ENCODE measurements around the gene POLR1E.

The POLR1E gene

DNA sequence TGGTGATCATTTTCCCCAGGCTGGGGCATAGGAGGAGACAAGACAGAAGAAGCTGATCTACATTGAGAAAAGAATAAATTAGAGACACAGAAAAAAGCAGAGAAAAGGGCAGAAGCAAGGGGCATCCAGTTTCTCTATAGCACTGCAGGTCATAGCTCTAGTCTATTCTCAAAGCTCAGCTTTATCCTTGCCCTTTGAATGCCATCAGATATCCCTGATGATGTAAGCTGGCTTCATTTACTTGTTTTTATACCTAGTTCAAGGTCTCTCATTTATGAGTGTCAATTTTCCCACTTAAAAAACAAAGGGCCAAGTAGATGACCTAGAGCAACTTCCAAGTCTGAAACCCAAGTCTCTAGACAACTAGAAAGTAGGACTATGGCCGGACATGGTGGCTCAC is 57.7 kb downstream of the POLR1E start:
- DNase-seq (no peak), ATAC-seq (ENCODE audit: insufficient read depth, low read depth) (no peak)
- Histone ChIP-seq H3K4me2 (ENCODE audit: insufficient read depth, low read length) (no peak overlapping the region), H3K36me3 (ENCODE audit: insufficient read depth, low read length) (no peaks in the 10 kb centered on the region), H3K27me3 (ENCODE audit: insufficient read depth, low read length, poor library complexity) (no peaks in the 10 kb centered on the region), H3K4me3 (ENCODE audit: low read depth in 1 of 2, low read length in 2 of 2) (no peak overlapping the region), H3K9ac (ENCODE audit: low read depth, low read length) (no peak overlapping the region), H3K4me1 (ENCODE audit: insufficient read depth, low read length) (no peaks in the 10 kb centered on the region), H2AFZ (ENCODE audit: low read depth, low read length) (no peak overlapping the region), H3K9me3 (ENCODE audit: insufficient read depth, low read length, severe bottlenecking) (no peaks in the 10 kb centered on the region), H4K20me1 (ENCODE audit: insufficient read depth, low read length) (no peaks in the 10 kb centered on the region), H3K27ac (ENCODE audit: low read length) (no peak overlapping the region), H3K79me2 (ENCODE audit: insufficient read depth, low read length) (no peaks in the 10 kb centered on the region)
- TF ChIP-seq, protein P1, sequence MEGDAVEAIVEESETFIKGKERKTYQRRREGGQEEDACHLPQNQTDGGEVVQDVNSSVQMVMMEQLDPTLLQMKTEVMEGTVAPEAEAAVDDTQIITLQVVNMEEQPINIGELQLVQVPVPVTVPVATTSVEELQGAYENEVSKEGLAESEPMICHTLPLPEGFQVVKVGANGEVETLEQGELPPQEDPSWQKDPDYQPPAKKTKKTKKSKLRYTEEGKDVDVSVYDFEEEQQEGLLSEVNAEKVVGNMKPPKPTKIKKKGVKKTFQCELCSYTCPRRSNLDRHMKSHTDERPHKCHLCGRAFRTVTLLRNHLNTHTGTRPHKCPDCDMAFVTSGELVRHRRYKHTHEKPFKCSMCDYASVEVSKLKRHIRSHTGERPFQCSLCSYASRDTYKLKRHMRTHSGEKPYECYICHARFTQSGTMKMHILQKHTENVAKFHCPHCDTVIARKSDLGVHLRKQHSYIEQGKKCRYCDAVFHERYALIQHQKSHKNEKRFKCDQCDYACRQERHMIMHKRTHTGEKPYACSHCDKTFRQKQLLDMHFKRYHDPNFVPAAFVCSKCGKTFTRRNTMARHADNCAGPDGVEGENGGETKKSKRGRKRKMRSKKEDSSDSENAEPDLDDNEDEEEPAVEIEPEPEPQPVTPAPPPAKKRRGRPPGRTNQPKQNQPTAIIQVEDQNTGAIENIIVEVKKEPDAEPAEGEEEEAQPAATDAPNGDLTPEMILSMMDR (IDR thresholded peaks at IDR 0.05; ENCODE audit: borderline replicate concordance, extremely low read depth, low read length, poor library complexity, severe bottlenecking) = no peak

DNA sequence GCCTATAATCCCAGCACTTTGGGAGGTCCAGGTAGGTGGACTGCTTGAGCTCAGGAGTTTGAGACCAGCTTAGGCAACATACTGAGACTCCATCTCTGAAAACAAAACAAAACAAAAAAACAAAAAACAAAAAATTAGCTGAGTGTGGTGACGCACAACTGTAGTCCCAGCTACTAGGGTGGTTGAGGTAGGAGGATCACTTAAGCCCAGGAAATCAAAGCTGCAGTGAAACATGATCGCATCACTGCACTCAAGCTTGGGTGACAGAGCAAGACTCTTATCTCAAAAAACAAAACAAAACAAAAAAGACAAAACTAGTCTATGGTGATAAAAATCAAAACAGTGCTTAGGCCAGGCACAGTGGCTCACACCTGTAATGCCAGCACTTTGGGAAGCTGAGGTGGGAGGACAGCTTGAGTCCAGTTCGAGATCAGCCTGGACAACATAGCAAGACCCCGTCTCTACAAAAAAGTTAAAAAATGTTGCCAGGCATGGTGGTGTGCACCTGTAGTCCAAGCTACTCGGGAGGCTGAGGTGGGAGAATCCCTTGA is 61.7 kb downstream of the POLR1E start:
- no peak overlapping the region for H3K27ac ChIP-seq (ENCODE audit: low read length)
- no peak for ATAC-seq (ENCODE audit: insufficient read depth, low read depth)
- TF ChIP-seq, protein P1 (IDR thresholded peaks at IDR 0.05; ENCODE audit: borderline replicate concordance, extremely low read depth, low read length, poor library complexity, severe bottlenecking) = no peak
- no peak for TF ChIP-seq EZH2 (IDR thresholded peaks at IDR 0.05; ENCODE audit: borderline replicate concordance, low read depth, low read length, severe bottlenecking)

DNA sequence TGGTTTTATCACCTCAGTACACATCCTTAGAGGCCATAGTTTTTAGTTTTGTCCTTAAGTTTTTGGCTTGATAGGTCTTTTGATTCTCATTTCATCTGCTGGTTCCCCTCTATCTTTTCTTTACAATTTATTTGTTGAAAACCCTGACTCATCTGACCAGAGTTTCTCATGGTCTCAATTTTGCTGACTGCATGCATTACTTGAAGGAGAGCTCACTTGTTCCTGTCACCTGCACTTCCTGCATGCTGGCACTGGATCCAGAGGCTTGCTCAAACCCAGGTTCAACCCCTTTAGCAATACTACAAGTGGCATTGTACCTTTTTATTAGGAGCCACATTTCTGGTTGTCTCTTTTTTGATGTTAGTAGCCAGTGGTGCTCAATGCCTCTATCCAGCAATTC is 63.8 kb downstream of the POLR1E start:
- Histone ChIP-seq H3K27me3 (ENCODE audit: insufficient read depth, low read length, poor library complexity) (no peaks in the 10 kb centered on the region), H3K9me3 (ENCODE audit: insufficient read depth, low read length, severe bottlenecking) (no peaks in the 10 kb centered on the region), H3K4me2 (ENCODE audit: insufficient read depth, low read length) (no peak overlapping the region), H3K9ac (ENCODE audit: low read depth, low read length) (no peak overlapping the region), H2AFZ (ENCODE audit: low read depth, low read length) (no peak overlapping the region), H3K27ac (ENCODE audit: low read length) (no peak overlapping the region), H3K79me2 (ENCODE audit: insufficient read depth, low read length) (no peaks in the 10 kb centered on the region), H3K4me1 (ENCODE audit: insufficient read depth, low read length) (no peaks in the 10 kb centered on the region), H3K4me3 (ENCODE audit: low read depth in 1 of 2, low read length in 2 of 2) (no peak overlapping the region), H4K20me1 (ENCODE audit: insufficient read depth, low read length) (0 out of 2 replicates have a peak, but pooled peaks cover 7% of the 10 kb centered on the region), H3K36me3 (ENCODE audit: insufficient read depth, low read length) (no peaks in the 10 kb centered on the region)
- ATAC-seq (ENCODE audit: insufficient read depth, low read depth) (no peak), DNase-seq (no peak)
- TF ChIP-seq, protein P1 (IDR thresholded peaks at IDR 0.05; ENCODE audit: borderline replicate concordance, extremely low read depth, low read length, poor library complexity, severe bottlenecking) = no peak
- TF ChIP-seq EZH2 (IDR thresholded peaks at IDR 0.05; ENCODE audit: borderline replicate concordance, low read depth, low read length, severe bottlenecking) = no peak

More for the DNA sequence above, 61.7 kb downstream of the POLR1E start:
- no peaks in the 10 kb centered on the region for H3K36me3 ChIP-seq (ENCODE audit: insufficient read depth, low read length)
- H3K27me3 ChIP-seq (ENCODE audit: insufficient read depth, low read length, poor library complexity) = no peaks in the 10 kb centered on the region
- no peaks in the 10 kb centered on the region for H3K79me2 ChIP-seq (ENCODE audit: insufficient read depth, low read length)
- no peaks in the 10 kb centered on the region for H3K9me3 ChIP-seq (ENCODE audit: insufficient read depth, low read length, severe bottlenecking)
- H3K4me1 ChIP-seq (ENCODE audit: insufficient read depth, low read length) = no peaks in the 10 kb centered on the region
- H3K4me2 ChIP-seq (ENCODE audit: insufficient read depth, low read length) = no peak overlapping the region
- no peak overlapping the region for H3K4me3 ChIP-seq (ENCODE audit: low read depth in 1 of 2, low read length in 2 of 2)
- no peak overlapping the region for H3K9ac ChIP-seq (ENCODE audit: low read depth, low read length)
- 0 out of 2 replicates have a peak, but pooled peaks cover 7% of the 10 kb centered on the region for H4K20me1 ChIP-seq (ENCODE audit: insufficient read depth, low read length)
- H2AFZ ChIP-seq (ENCODE audit: low read depth, low read length) = no peak overlapping the region
- no peak for DNase-seq

DNA sequence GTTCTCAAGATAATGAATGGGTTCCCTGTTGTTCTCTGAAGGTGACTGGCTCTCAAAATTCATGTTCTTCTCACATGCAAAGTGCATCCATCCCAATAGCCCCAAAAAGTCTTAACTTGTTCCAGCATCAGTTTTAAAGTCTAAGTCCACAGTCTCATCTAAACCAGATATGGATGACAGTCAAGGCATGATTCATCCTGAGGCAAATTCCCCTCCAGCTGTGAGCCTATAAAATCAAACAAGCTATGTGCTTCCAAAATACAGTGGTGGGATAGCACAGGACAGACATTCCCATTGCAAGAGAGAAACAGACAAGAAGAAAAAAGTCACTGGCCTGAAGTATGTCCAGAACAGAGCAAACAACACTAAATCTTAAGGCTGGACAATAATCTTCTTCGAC is 65.0 kb downstream of the POLR1E start:
- H3K4me2 ChIP-seq (ENCODE audit: insufficient read depth, low read length) = no peak overlapping the region
- no peak for DNase-seq
- H3K36me3 ChIP-seq (ENCODE audit: insufficient read depth, low read length) = no peaks in the 10 kb centered on the region

More for the DNA sequence above, 65.0 kb downstream of the POLR1E start:
- H3K79me2 ChIP-seq (ENCODE audit: insufficient read depth, low read length) = no peaks in the 10 kb centered on the region
- H3K27me3 ChIP-seq (ENCODE audit: insufficient read depth, low read length, poor library complexity) = no peaks in the 10 kb centered on the region
- no peak overlapping the region for H3K27ac ChIP-seq (ENCODE audit: low read length)
- H2AFZ ChIP-seq (ENCODE audit: low read depth, low read length) = no peak overlapping the region
- H3K4me1 ChIP-seq (ENCODE audit: insufficient read depth, low read length) = no peaks in the 10 kb centered on the region
- 0 out of 2 replicates have a peak, but pooled peaks cover 7% of the 10 kb centered on the region for H4K20me1 ChIP-seq (ENCODE audit: insufficient read depth, low read length)
- TF ChIP-seq, protein P1 (IDR thresholded peaks at IDR 0.05; ENCODE audit: borderline replicate concordance, extremely low read depth, low read length, poor library complexity, severe bottlenecking) = no peak
- no peak for TF ChIP-seq EZH2 (IDR thresholded peaks at IDR 0.05; ENCODE audit: borderline replicate concordance, low read depth, low read length, severe bottlenecking)
- no peak overlapping the region for H3K9ac ChIP-seq (ENCODE audit: low read depth, low read length)
- H3K9me3 ChIP-seq (ENCODE audit: insufficient read depth, low read length, severe bottlenecking) = no peaks in the 10 kb centered on the region
- ATAC-seq (ENCODE audit: insufficient read depth, low read depth) = no peak
- H3K4me3 ChIP-seq (ENCODE audit: low read depth in 1 of 2, low read length in 2 of 2) = no peak overlapping the region

All from DND-41 (cell line).